Panc1 (cell line): ENCODE measurements around the gene LCE4A. TPM values are rescaled to one million over a fixed set of nuclear protein-coding genes. Genes with fewer than 3 reads are reported as not detected.

ENCODE experiments used
- ATAC-seq: fragments of 200-7000 bp; cut with Tn5 transposase; 2 replicates; pipeline ENCODE4 v1.9.1; 2020; ENCODE audit warnings: mild to moderate bottlenecking, moderate library complexity
- BruUV-seq: library from RNA; stranded (reverse); fragments of 400-500 nt; replicated peaks from 2 replicates; lab custom pipeline; 2021; lab: Mats Ljungman, UMichigan
- CTCF ChIA-PET: fragments of 300-600 bp; sonication (Branson Sonifier 250); formaldehyde crosslinking; loops from one replicate; lab custom pipeline; 2022; ENCODE audit warnings: antibody characterized with exemption; lab: Charles Lee
- POLR2A ChIA-PET: fragments of 300-600 bp; sonication (Branson Sonifier 250); formaldehyde crosslinking; loops from one replicate; lab custom pipeline; 2022; ENCODE audit warnings: antibody characterized with exemption; lab: Charles Lee
- DNase-seq: peaks from one replicate; pipeline ENCODE4 v3.0.0-alpha.2; 2010; ENCODE audit warnings: low read depth, low spot score
- H3K27ac ChIP-seq: 2 replicates; pipeline ENCODE4 v1.5.1; 2011; ENCODE audit warnings: mild to moderate bottlenecking, low read length, inconsistent platforms
- H3K27me3 ChIP-seq: fragments of 200-500 bp; sonication (Bioruptor generic); 2 replicates; pipeline ENCODE4 v1.6.0; 2014; ENCODE audit warnings: low read length, inconsistent platforms; ENCODE audit not compliant: control insufficient read depth, insufficient read depth
- H3K36me3 ChIP-seq: fragments of 200-500 bp; sonication (Bioruptor generic); 2 replicates; pipeline ENCODE4 v1.5.1; 2014; ENCODE audit warnings: inconsistent platforms, mild to moderate bottlenecking, low read length, moderate library complexity; ENCODE audit not compliant: control insufficient read depth, insufficient read depth
- H3K4me1 ChIP-seq: 2 replicates; pipeline ENCODE4 v1.5.1; 2011; ENCODE audit warnings: inconsistent platforms, mild to moderate bottlenecking, low read length, moderate library complexity; ENCODE audit not compliant: control insufficient read depth, insufficient read depth
- H3K4me3 ChIP-seq, 2 experiments: 2 replicates each; pipeline ENCODE4 v1.5.1; 2011 to 2012; ENCODE audit warnings: low read depth in 2 of 2, low read length in 2 of 2, mild to moderate bottlenecking in 2 of 2, inconsistent platforms in 1 of 2, moderate library complexity in 1 of 2
- H3K9me3 ChIP-seq: fragments of 200-500 bp; sonication (Bioruptor generic); 2 replicates; pipeline ENCODE4 v1.5.1; 2014; ENCODE audit warnings: low read depth, mild to moderate bottlenecking, inconsistent platforms, low read length, moderate library complexity; ENCODE audit not compliant: control insufficient read depth, insufficient read depth
- POLR2AphosphoS5 ChIP-seq: IDR thresholded peaks from 2 replicates; pipeline ENCODE4 v1.6.1; 2012; ENCODE audit warnings: mild to moderate bottlenecking, low read depth, low read length, moderate library complexity
- REST ChIP-seq, 2 experiments: IDR thresholded peaks; 2 replicates each; pipeline ENCODE4 v1.6.1; 2011 to 2012; ENCODE audit warnings: low read depth in 2 of 2, control low read depth in 1 of 2, low read length in 1 of 2, mild to moderate bottlenecking in 1 of 2, moderate library complexity in 1 of 2; ENCODE audit not compliant: insufficient read depth in 1 of 2
- SIN3A ChIP-seq: IDR thresholded peaks from 2 replicates; pipeline ENCODE4 v1.6.1; 2012; ENCODE audit warnings: low read depth, mild to moderate bottlenecking, low read length, moderate library complexity, borderline replicate concordance; ENCODE audit not compliant: insufficient read depth
- TCF7L2 ChIP-seq: IDR thresholded peaks from 2 replicates; pipeline ENCODE4 v1.6.1; 2011; ENCODE audit warnings: mild to moderate bottlenecking, low read depth, low read length, inconsistent platforms
- in situ Hi-C: cut with HindIII; loops from 2 replicates; pipeline ENCODE4 v1.10.0; 2016; ENCODE audit warnings: low sequenced_read_pairs, low pct_unique_long_range_greater_than_20kb
- intact Hi-C: fragments of 100-400 bp; cut with micrococcal nuclease; formaldehyde crosslinking; loops from one replicate; pipeline ENCODE4 v1.10.0; 2022; ENCODE audit not compliant: unreplicated experiment
- total RNA-seq: library from RNA; stranded (reverse); gene quantifications from one replicate; pipeline ENCODE4 v1.2.1, GENCODE V29; 2021; ENCODE audit not compliant: unreplicated experiment
- TF ChIP-seq, protein P1 (sequence below): fragments of 450-650 bp; IDR thresholded peaks from 2 replicates; pipeline ENCODE4 v1.5.1; 2017; ENCODE audit warnings: mild to moderate bottlenecking

Gene LCE4A
- total RNA-seq, 1 experiment from 2014 or later = not detected

DNA sequence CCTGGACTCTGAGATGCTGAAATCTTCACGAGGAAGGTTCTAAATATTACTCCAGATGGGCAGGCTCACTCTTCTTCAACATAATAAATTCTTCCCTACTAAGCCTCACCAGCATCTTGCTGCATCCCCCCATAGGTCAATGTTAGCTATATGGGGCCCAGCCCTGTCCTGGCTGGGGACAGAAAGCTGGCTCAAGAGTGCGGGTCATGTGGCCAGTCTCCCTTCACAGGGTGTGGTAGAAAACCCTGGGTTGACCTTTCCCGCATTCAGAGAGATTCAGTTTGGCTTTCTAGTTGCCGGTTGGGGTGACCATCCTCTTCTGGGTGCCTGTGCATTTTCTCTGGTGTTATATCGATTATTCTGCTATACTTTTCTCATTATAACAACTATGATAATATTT lies 30.0 kb downstream of the LCE4A start:
- TF ChIP-seq, protein P1, sequence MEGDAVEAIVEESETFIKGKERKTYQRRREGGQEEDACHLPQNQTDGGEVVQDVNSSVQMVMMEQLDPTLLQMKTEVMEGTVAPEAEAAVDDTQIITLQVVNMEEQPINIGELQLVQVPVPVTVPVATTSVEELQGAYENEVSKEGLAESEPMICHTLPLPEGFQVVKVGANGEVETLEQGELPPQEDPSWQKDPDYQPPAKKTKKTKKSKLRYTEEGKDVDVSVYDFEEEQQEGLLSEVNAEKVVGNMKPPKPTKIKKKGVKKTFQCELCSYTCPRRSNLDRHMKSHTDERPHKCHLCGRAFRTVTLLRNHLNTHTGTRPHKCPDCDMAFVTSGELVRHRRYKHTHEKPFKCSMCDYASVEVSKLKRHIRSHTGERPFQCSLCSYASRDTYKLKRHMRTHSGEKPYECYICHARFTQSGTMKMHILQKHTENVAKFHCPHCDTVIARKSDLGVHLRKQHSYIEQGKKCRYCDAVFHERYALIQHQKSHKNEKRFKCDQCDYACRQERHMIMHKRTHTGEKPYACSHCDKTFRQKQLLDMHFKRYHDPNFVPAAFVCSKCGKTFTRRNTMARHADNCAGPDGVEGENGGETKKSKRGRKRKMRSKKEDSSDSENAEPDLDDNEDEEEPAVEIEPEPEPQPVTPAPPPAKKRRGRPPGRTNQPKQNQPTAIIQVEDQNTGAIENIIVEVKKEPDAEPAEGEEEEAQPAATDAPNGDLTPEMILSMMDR = no peak
- TF ChIP-seq SIN3A = no peak
- no peak for TF ChIP-seq TCF7L2
- no peak for TF ChIP-seq POLR2AphosphoS5
- TF ChIP-seq REST (IDR thresholded peaks at IDR 0.05; ENCODE audit: insufficient read depth in 1 of 2, low read depth in 2 of 2, low read length in 1 of 2) = no peak
- H3K9me3 ChIP-seq = no peaks in the 10 kb centered on the region
- in situ Hi-C loops = no loop called here

GRCh38 chr1:152739841-152740240 lies 31.9 kb downstream of the LCE4A start:
- Histone ChIP-seq H3K9me3 (no peaks in the 10 kb centered on the region), H3K36me3 (no peaks in the 10 kb centered on the region), H3K4me3 (no peak overlapping the region), H3K27me3 (no peaks in the 10 kb centered on the region), H3K4me1 (no peaks in the 10 kb centered on the region), H3K27ac (no peak overlapping the region)
- no peak for DNase-seq
- in situ Hi-C loops = no loop called here
- TF ChIP-seq SIN3A = no peak
- TF ChIP-seq, protein P1 = no peak
- TF ChIP-seq REST (IDR thresholded peaks at IDR 0.05; ENCODE audit: insufficient read depth in 1 of 2, low read depth in 2 of 2, low read length in 1 of 2) = no peak
- no peak for TF ChIP-seq TCF7L2
- TF ChIP-seq POLR2AphosphoS5 = no peak
- ATAC-seq = no peak
- ChIA-PET CTCF (no interaction called here), POLR2A (interaction anchor here (0.8 kb wide), 1 partner anchor 47 kb away, joined by 3 read pairs; no protein-coding TSS in a partner anchor)
- no TSS peak for BruUV-seq
- intact Hi-C loops = no loop called here

More for the DNA sequence above, 30.0 kb downstream of the LCE4A start:
- ATAC-seq (no peak), DNase-seq (no peak)
- H3K4me1 ChIP-seq = no peaks in the 10 kb centered on the region
- BruUV-seq = no TSS peak
- no peak overlapping the region for H3K27ac ChIP-seq
- no peaks in the 10 kb centered on the region for H3K36me3 ChIP-seq
- CTCF ChIA-PET = no interaction called here
- H3K4me3 ChIP-seq = no peak overlapping the region
- intact Hi-C loops = no loop called here
- no peaks in the 10 kb centered on the region; the same call in 1 of the 2 replicates for H3K27me3 ChIP-seq
- POLR2A ChIA-PET = no interaction called here
